A673 (cell line): ENCODE results near the gene DNLZ.

Experiments
- EZH2 ChIP-seq: fragments of 200-600 bp; sonication (generic); IDR thresholded peaks from 2 replicates; pipeline ENCODE4 v1.6.1; 2017; ENCODE audit warnings: borderline replicate concordance, low read depth, mild to moderate bottlenecking, mixed read lengths, antibody characterized with exemption, low read length; ENCODE audit not compliant: poor library complexity, severe bottlenecking
- TF ChIP-seq, protein P1 (sequence below): fragments of 300-800, 200-600 bp; sonication (generic); conservative IDR thresholded peaks from 2 replicates; pipeline ENCODE4 v1.5.1; 2017; ENCODE audit warnings: low read depth, mild to moderate bottlenecking, antibody characterized with exemption, low read length, moderate library complexity, mixed read lengths

DNA sequence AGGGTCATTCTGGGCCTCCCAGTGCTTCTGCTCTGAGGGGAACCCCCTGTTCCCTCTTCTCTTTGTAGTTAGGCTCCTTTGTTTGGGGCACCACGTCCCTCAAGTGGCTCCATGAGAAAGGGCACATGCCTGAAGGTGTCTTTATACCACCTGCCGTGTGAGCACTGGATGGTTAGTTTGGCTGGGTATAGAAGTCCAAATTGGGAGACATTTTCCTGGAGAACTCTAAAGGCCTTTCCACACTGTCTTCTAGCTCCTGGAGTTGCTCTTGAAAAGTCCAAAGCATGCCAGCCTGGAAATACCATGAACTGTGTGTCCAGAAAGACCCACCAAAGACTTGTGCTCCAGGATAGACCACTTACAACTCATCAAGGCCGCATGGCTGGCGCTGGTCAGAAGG is 48.6 kb downstream of the DNLZ start:
- TF ChIP-seq, protein P1, sequence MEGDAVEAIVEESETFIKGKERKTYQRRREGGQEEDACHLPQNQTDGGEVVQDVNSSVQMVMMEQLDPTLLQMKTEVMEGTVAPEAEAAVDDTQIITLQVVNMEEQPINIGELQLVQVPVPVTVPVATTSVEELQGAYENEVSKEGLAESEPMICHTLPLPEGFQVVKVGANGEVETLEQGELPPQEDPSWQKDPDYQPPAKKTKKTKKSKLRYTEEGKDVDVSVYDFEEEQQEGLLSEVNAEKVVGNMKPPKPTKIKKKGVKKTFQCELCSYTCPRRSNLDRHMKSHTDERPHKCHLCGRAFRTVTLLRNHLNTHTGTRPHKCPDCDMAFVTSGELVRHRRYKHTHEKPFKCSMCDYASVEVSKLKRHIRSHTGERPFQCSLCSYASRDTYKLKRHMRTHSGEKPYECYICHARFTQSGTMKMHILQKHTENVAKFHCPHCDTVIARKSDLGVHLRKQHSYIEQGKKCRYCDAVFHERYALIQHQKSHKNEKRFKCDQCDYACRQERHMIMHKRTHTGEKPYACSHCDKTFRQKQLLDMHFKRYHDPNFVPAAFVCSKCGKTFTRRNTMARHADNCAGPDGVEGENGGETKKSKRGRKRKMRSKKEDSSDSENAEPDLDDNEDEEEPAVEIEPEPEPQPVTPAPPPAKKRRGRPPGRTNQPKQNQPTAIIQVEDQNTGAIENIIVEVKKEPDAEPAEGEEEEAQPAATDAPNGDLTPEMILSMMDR = no peak
- no peak for TF ChIP-seq EZH2
